DND-41 (cell line): ENCODE results near the gene STXBP4.

Experiments
- ATAC-seq: fragments of 200-7000 bp; cut with Tn5 transposase; 3 replicates; pipeline ENCODE4 v1.9.1; 2021; ENCODE audit warnings: low read depth; ENCODE audit not compliant: insufficient read depth
- DNase-seq: peaks from one replicate; pipeline ENCODE4 v3.0.0-alpha.2; 2020
- H2AFZ ChIP-seq: 2 replicates; pipeline ENCODE4 v1.6.0; 2012; ENCODE audit warnings: low read depth, low read length
- H3K27ac ChIP-seq: 2 replicates; pipeline ENCODE4 v1.5.1; 2012; ENCODE audit warnings: low read length, inconsistent platforms
- H3K27me3 ChIP-seq: fragments of 200-600 bp; sonication (generic); 2 replicates; pipeline ENCODE4 v1.6.0; 2012; ENCODE audit warnings: low read length, mild to moderate bottlenecking, inconsistent platforms; ENCODE audit not compliant: insufficient read depth, poor library complexity
- H3K36me3 ChIP-seq: 2 replicates; pipeline ENCODE4 v1.5.1; 2012; ENCODE audit warnings: low read length, inconsistent platforms; ENCODE audit not compliant: insufficient read depth
- H3K4me1 ChIP-seq: 2 replicates; pipeline ENCODE4 v1.5.1; 2012; ENCODE audit warnings: mild to moderate bottlenecking, low read length; ENCODE audit not compliant: insufficient read depth
- H3K4me2 ChIP-seq: 2 replicates; pipeline ENCODE4 v1.6.0; 2012; ENCODE audit warnings: mild to moderate bottlenecking, moderate library complexity, low read length, inconsistent platforms; ENCODE audit not compliant: insufficient read depth
- H3K4me3 ChIP-seq, 2 experiments: fragments of 200-600 bp in 1 of 2; shearing (Covaris generic) in 1 of 2; 2 replicates each; pipeline ENCODE4 v1.5.1; 2012 to 2016; ENCODE audit warnings: inconsistent platforms in 2 of 2, low read length in 2 of 2, mild to moderate bottlenecking in 2 of 2, low read depth in 1 of 2, moderate library complexity in 1 of 2
- H3K79me2 ChIP-seq: 2 replicates; pipeline ENCODE4 v1.6.0; 2012; ENCODE audit warnings: low read length, inconsistent platforms; ENCODE audit not compliant: insufficient read depth
- H3K9ac ChIP-seq: 2 replicates; pipeline ENCODE4 v1.6.0; 2012; ENCODE audit warnings: low read depth, mild to moderate bottlenecking, inconsistent platforms, low read length, moderate library complexity
- H3K9me3 ChIP-seq: 2 replicates; pipeline ENCODE4 v1.5.1; 2012; ENCODE audit warnings: low read length, moderate library complexity, mild to moderate bottlenecking, inconsistent platforms; ENCODE audit not compliant: insufficient read depth, severe bottlenecking
- H4K20me1 ChIP-seq: 2 replicates; pipeline ENCODE4 v1.6.0; 2012; ENCODE audit warnings: low read length; ENCODE audit not compliant: insufficient read depth
- CTCF ChIP-seq: IDR thresholded peaks from 2 replicates; pipeline ENCODE4 v1.5.1; 2012; ENCODE audit warnings: borderline replicate concordance, low read length, moderate library complexity, mild to moderate bottlenecking; ENCODE audit not compliant: poor library complexity, severe bottlenecking; ENCODE audit errors: extremely low read depth
- EZH2 ChIP-seq: IDR thresholded peaks from 3 replicates; pipeline ENCODE4 v1.6.1; 2012; ENCODE audit warnings: borderline replicate concordance, low read depth, mild to moderate bottlenecking, moderate library complexity, low read length, inconsistent platforms; ENCODE audit not compliant: severe bottlenecking

Gene STXBP4

GRCh38 chr17:55186937-55187770, 218.6 kb downstream of the STXBP4 start:
- Histone ChIP-seq H3K27ac (no peak overlapping the region), H3K36me3 (no peaks in the 10 kb centered on the region), H3K79me2 (no peaks in the 10 kb centered on the region), H3K4me3 (no peak overlapping the region), H3K9ac (no peak overlapping the region), H3K9me3 (no peaks in the 10 kb centered on the region), H3K4me2 (no peak overlapping the region), H3K4me1 (no peaks in the 10 kb centered on the region), H2AFZ (no peak overlapping the region), H4K20me1 (no peaks in the 10 kb centered on the region), H3K27me3 (no peaks in the 10 kb centered on the region)
- DNase-seq (no peak), ATAC-seq (no peak)
- no peak for TF ChIP-seq EZH2
- TF ChIP-seq CTCF, result no peak

- Histone ChIP-seq H3K27me3 (no peaks in the 10 kb centered on the region), H3K36me3 (no peaks in the 10 kb centered on the region), H3K4me1 (no peaks in the 10 kb centered on the region), H2AFZ (no peak overlapping the region), H4K20me1 (no peaks in the 10 kb centered on the region), H3K4me2 (no peak overlapping the region), H3K9ac (no peak overlapping the region), H3K27ac (no peak overlapping the region), H3K79me2 (no peaks in the 10 kb centered on the region), H3K9me3 (no peaks in the 10 kb centered on the region), H3K4me3 (no peak overlapping the region)
- ATAC-seq, result no peak
- DNase-seq, result no peak
- TF ChIP-seq EZH2, result no peak
These were observed 222.2 kb downstream of the STXBP4 start for GRCh38 chr17:55190748-55191147.

GRCh38 chr17:55198690-55199370, 230.3 kb downstream of the STXBP4 start:
- ATAC-seq (no peak), DNase-seq (no peak)
- Histone ChIP-seq H3K27ac (no peak overlapping the region), H3K9ac (no peak overlapping the region), H3K4me1 (no peaks in the 10 kb centered on the region), H3K79me2 (no peaks in the 10 kb centered on the region), H3K36me3 (no peaks in the 10 kb centered on the region), H4K20me1 (no peaks in the 10 kb centered on the region), H3K4me2 (no peak overlapping the region), H3K27me3 (no peaks in the 10 kb centered on the region), H3K9me3 (no peaks in the 10 kb centered on the region), H3K4me3 (no peak overlapping the region), H2AFZ (no peak overlapping the region)
- no peak for TF ChIP-seq CTCF
- no peak for TF ChIP-seq EZH2

- no peak overlapping the region for H3K4me2 ChIP-seq
- H3K27me3 ChIP-seq, result no peaks in the 10 kb centered on the region
- no peak overlapping the region for H3K9ac ChIP-seq
- H3K4me3 ChIP-seq, result no peak overlapping the region
- no peak for TF ChIP-seq CTCF
- no peak for TF ChIP-seq EZH2
- H4K20me1 ChIP-seq, result no peaks in the 10 kb centered on the region
- H3K9me3 ChIP-seq, result no peaks in the 10 kb centered on the region
- no peaks in the 10 kb centered on the region for H3K4me1 ChIP-seq
- no peak for DNase-seq
- H3K79me2 ChIP-seq, result no peaks in the 10 kb centered on the region
- H2AFZ ChIP-seq, result no peak overlapping the region
- no peaks in the 10 kb centered on the region for H3K36me3 ChIP-seq
- no peak overlapping the region for H3K27ac ChIP-seq
- no peak for ATAC-seq
These were observed 232.3 kb downstream of the STXBP4 start for GRCh38 chr17:55200904-55201303.
